OCI-LY1 (cell line): ENCODE data around the gene CYTH4.

Source experiments
- EZH2 ChIP-seq: fragments of 200-600 bp; sonication (generic), shearing (Covaris generic); IDR thresholded peaks from 2 replicates; pipeline ENCODE4 v1.8.0; 2017; ENCODE audit warnings: borderline replicate concordance, mixed run types, mild to moderate bottlenecking, antibody characterized with exemption, low read length, moderate library complexity, mixed read lengths
- TF ChIP-seq, protein P1 (sequence below): fragments of 200-600 bp; sonication (generic), shearing (Covaris generic); IDR thresholded peaks from 2 replicates; pipeline ENCODE4 v1.5.1; 2017; ENCODE audit warnings: mild to moderate bottlenecking, antibody characterized with exemption, low read length, moderate library complexity, mixed read lengths

DNA sequence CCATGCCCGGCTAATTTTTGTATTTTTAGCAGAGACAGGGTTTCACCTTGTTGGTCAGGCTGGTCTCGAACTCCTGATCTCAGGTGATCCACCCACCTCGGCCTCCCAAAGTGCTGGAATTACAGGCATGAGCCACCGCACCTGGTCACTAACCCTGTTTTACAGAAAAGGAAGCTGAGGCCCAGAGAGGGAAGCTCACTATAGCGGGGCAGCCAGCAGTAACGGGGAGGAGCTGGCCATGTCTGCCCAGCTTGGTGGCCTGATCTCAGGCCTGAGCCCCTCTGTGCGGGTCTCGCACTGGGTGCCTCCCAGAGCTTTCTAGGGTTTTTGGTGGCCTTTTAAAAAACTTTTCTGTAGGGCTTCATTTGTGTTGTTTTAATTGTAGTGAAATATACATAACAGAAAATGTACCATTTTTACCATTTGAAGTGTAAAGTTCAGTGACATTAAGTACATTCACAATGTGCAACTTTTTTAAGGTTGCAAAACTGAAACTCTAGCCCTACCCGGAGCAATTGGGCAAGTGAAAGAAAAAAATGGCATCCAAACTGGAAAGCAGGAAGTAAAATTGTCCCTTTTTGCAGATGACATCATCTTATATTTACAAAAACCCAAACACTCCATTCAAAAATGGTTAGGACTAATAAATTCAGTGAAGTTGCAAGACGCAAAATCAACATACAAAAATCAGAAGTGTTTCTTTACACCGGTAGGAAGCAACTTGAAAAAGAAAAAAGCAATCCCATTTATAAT is 14.5 kb upstream of the CYTH4 start:
- TF ChIP-seq, protein P1, sequence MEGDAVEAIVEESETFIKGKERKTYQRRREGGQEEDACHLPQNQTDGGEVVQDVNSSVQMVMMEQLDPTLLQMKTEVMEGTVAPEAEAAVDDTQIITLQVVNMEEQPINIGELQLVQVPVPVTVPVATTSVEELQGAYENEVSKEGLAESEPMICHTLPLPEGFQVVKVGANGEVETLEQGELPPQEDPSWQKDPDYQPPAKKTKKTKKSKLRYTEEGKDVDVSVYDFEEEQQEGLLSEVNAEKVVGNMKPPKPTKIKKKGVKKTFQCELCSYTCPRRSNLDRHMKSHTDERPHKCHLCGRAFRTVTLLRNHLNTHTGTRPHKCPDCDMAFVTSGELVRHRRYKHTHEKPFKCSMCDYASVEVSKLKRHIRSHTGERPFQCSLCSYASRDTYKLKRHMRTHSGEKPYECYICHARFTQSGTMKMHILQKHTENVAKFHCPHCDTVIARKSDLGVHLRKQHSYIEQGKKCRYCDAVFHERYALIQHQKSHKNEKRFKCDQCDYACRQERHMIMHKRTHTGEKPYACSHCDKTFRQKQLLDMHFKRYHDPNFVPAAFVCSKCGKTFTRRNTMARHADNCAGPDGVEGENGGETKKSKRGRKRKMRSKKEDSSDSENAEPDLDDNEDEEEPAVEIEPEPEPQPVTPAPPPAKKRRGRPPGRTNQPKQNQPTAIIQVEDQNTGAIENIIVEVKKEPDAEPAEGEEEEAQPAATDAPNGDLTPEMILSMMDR: no peak
- TF ChIP-seq EZH2: no peak
